Osteoblast (primary cell): ENCODE measurements around the gene UBN1. TPM values are rescaled to one million over a fixed set of nuclear protein-coding genes. Genes with fewer than 3 reads are reported as not detected.
A peak's percentile ranks its signal among the peaks of the same experiment; 100 is the strongest.

Experiments
- DNase-seq: peaks from one replicate; pipeline ENCODE4 v3.0.0; 2011; ENCODE audit warnings: low spot score, mixed read lengths; ENCODE audit not compliant: insufficient read length; ENCODE audit errors: missing footprints
- H2AFZ ChIP-seq: 2 replicates; pipeline ENCODE4 v1.6.0; 2011; ENCODE audit warnings: mild to moderate bottlenecking, low read length
- H3K27ac ChIP-seq: 2 replicates; pipeline ENCODE4 v1.5.1; 2011; ENCODE audit warnings: mild to moderate bottlenecking, low read depth, low read length, moderate library complexity
- H3K27me3 ChIP-seq: 2 replicates; pipeline ENCODE4 v1.6.0; 2012; ENCODE audit warnings: mild to moderate bottlenecking, control low read depth, inconsistent platforms, low read length, moderate library complexity; ENCODE audit not compliant: insufficient read depth
- H3K36me3 ChIP-seq: 2 replicates; pipeline ENCODE4 v1.5.1; 2011; ENCODE audit warnings: mild to moderate bottlenecking, low read length, control low read depth, moderate library complexity; ENCODE audit not compliant: insufficient read depth
- H3K4me1 ChIP-seq: 2 replicates; pipeline ENCODE4 v1.5.1; 2011; ENCODE audit warnings: mild to moderate bottlenecking, low read length, control low read depth, moderate library complexity; ENCODE audit not compliant: insufficient read depth
- H3K4me2 ChIP-seq: 2 replicates; pipeline ENCODE4 v1.6.0; 2011; ENCODE audit warnings: mild to moderate bottlenecking, low read length; ENCODE audit not compliant: insufficient read depth
- H3K4me3 ChIP-seq: fragments of 200-600 bp; sonication (generic); 3 replicates; pipeline ENCODE4 v1.5.1; 2012; ENCODE audit warnings: mild to moderate bottlenecking, low read length, inconsistent platforms; ENCODE audit not compliant: insufficient read depth
- H3K79me2 ChIP-seq: 2 replicates; pipeline ENCODE4 v1.6.0; 2012; ENCODE audit warnings: mild to moderate bottlenecking, low read length, control low read depth, inconsistent platforms; ENCODE audit not compliant: insufficient read depth
- H3K9me3 ChIP-seq: 2 replicates; pipeline ENCODE4 v1.5.1; 2011; ENCODE audit warnings: low read depth, low read length, control low read depth
- H4K20me1 ChIP-seq: 2 replicates; pipeline ENCODE4 v1.6.0; 2012; ENCODE audit warnings: mild to moderate bottlenecking, low read length, control low read depth; ENCODE audit not compliant: insufficient read depth
- total RNA-seq: library from RNA; depleted of rRNA; stranded (reverse); fragments of >200 nt; gene quantifications from 2 replicates; pipeline ENCODE4 v1.2.3, GENCODE V29; 2012
- TF ChIP-seq, protein P1 (sequence below): IDR thresholded peaks from 2 replicates; pipeline ENCODE4 v1.5.1; 2011; ENCODE audit warnings: mild to moderate bottlenecking, low read depth, low read length, moderate library complexity; ENCODE audit errors: extremely low read depth

The UBN1 gene
- total RNA-seq, 1 donor: 38.4 TPM

- Histone ChIP-seq H3K27me3 (peaks cover under 1% of the 10 kb centered on the region), H4K20me1 (no peaks in the 10 kb centered on the region), H3K4me2 (no peak overlapping the region), H3K4me3 (no peak overlapping the region), H3K9me3 (no peaks in the 10 kb centered on the region), H3K36me3 (no peaks in the 10 kb centered on the region), H3K4me1 (peaks cover 24% of the 10 kb centered on the region), H2AFZ (no peak overlapping the region), H3K79me2 (no peaks in the 10 kb centered on the region), H3K27ac (no peak overlapping the region)
- peak; percentile 76 for DNase-seq
- TF ChIP-seq, protein P1, sequence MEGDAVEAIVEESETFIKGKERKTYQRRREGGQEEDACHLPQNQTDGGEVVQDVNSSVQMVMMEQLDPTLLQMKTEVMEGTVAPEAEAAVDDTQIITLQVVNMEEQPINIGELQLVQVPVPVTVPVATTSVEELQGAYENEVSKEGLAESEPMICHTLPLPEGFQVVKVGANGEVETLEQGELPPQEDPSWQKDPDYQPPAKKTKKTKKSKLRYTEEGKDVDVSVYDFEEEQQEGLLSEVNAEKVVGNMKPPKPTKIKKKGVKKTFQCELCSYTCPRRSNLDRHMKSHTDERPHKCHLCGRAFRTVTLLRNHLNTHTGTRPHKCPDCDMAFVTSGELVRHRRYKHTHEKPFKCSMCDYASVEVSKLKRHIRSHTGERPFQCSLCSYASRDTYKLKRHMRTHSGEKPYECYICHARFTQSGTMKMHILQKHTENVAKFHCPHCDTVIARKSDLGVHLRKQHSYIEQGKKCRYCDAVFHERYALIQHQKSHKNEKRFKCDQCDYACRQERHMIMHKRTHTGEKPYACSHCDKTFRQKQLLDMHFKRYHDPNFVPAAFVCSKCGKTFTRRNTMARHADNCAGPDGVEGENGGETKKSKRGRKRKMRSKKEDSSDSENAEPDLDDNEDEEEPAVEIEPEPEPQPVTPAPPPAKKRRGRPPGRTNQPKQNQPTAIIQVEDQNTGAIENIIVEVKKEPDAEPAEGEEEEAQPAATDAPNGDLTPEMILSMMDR: no peak
Measured at GRCh38 chr16:4913774-4914525, 66.7 kb downstream of the UBN1 start.

DNA sequence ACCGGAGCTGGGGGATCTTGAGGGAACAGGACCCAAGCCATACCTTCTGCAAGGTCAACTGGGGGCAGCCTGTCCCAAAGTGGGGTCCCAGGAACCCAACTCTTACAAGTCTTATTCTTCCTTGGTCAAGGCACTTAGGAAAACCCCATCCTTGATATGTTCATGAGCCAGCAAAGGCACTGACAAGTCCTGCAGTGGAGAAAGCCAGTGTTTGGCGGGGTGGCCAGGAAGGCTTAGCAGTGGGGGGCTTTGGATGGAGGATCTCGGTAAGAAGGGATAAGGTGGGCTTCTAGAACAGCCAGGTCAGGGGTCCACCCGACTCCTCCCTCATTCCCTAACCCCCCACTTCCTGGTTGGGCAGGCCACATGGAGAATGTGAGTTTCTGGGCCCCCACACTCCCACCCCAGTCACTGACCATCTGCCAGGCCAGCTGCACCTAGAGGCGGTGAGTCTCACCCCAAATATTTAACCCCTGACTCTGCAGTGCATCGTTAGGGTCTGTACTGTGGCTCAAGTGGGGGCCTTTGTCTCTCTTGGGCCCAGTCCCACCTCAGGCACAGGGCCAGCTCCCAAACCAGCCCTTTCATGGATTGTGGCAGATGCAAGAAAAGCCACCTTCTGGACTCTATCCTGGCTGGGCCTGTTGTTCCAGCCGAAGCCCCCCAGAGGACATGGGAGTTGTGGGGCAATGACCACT is 67.4 kb downstream of the UBN1 start:
- Histone ChIP-seq H3K27me3 (peaks cover 3% of the 10 kb centered on the region), H3K4me1 (peaks cover 24% of the 10 kb centered on the region), H3K9me3 (no peaks in the 10 kb centered on the region), H3K27ac (peak overlapping the region; percentile 16), H4K20me1 (no peaks in the 10 kb centered on the region), H3K4me2 (no peak overlapping the region), H3K36me3 (no peaks in the 10 kb centered on the region), H2AFZ (no peak overlapping the region), H3K79me2 (no peaks in the 10 kb centered on the region), H3K4me3 (no peak overlapping the region)
- peak; percentile 47 for DNase-seq
- TF ChIP-seq, protein P1: no peak

- TF ChIP-seq, protein P1: no peak
- Histone ChIP-seq H3K9me3 (no peaks in the 10 kb centered on the region), H3K4me3 (no peak overlapping the region), H3K4me2 (no peak overlapping the region), H2AFZ (no peak overlapping the region), H3K27me3 (peaks cover 3% of the 10 kb centered on the region), H4K20me1 (no peaks in the 10 kb centered on the region), H3K27ac (peak overlapping the region; percentile 44), H3K4me1 (peaks cover 24% of the 10 kb centered on the region), H3K79me2 (no peaks in the 10 kb centered on the region), H3K36me3 (no peaks in the 10 kb centered on the region)
- DNase-seq: peak; percentile 93
Measured at GRCh38 chr16:4915226-4915761, 68.0 kb downstream of the UBN1 start.

- Histone ChIP-seq H4K20me1 (no peaks in the 10 kb centered on the region), H3K4me1 (peaks cover 24% of the 10 kb centered on the region), H3K9me3 (no peaks in the 10 kb centered on the region), H2AFZ (no peak overlapping the region), H3K27me3 (peaks cover 10% of the 10 kb centered on the region), H3K4me2 (peak overlapping the region; percentile 49), H3K79me2 (no peaks in the 10 kb centered on the region), H3K4me3 (no peak overlapping the region), H3K27ac (no peak overlapping the region), H3K36me3 (no peaks in the 10 kb centered on the region)
- DNase-seq: peak; percentile 62
- TF ChIP-seq, protein P1: no peak
Measured at GRCh38 chr16:4917117-4917516, 69.8 kb downstream of the UBN1 start.
